ENCODE data around the gene TEKT4.

GRCh38 chr2:94869131-94869530 is 2.1 kb upstream of the TEKT4 start:
- no peak for TF ChIP-seq CTCF (IDR thresholded peaks at IDR 0.05)
- no peak for TF ChIP-seq POLR2A (IDR thresholded peaks at IDR 0.05)

Data from testis (tissue), 2 donors.